CD14-positive monocyte (primary cell): ENCODE measurements around the gene GREM2. TPM values are rescaled to one million over a fixed set of nuclear protein-coding genes. Genes with fewer than 3 reads are reported as not detected.

Experiments
- DNase-seq, 3 donors: peaks; one replicate each; pipeline ENCODE4 v3.0.0-alpha.2; 2011 to 2022
- H2AFZ ChIP-seq: 2 replicates; pipeline ENCODE4 v1.6.0; 2012; ENCODE audit warnings: mild to moderate bottlenecking, low read depth, low read length, inconsistent platforms; ENCODE audit not compliant: insufficient read depth, poor library complexity, severe bottlenecking
- H3K27ac ChIP-seq, 2 donors: 1 replicate in 1 of 2; 2 replicates in 1 of 2; pipeline ENCODE4 v1.5.1; 2012 to 2013; ENCODE audit warnings: low read length in 2 of 2, control low read depth in 1 of 2, inconsistent platforms in 1 of 2, low read depth in 1 of 2, mild to moderate bottlenecking in 1 of 2
- H3K27me3 ChIP-seq, 2 donors: one replicate each; pipeline versions ENCODE4 v1.6.0 to v1.6.1; 2011 to 2013; ENCODE audit warnings: low read length in 2 of 2; ENCODE audit not compliant: control insufficient read depth in 2 of 2, insufficient read depth in 2 of 2
- H3K36me3 ChIP-seq, 2 donors: replicated peaks in 1 of 2; 1 replicate in 1 of 2; 2 replicates in 1 of 2; pipeline versions ENCODE4 v1.5.1 to v1.6.1; 2012 to 2013; ENCODE audit warnings: low read length in 2 of 2, control low read depth in 1 of 2, inconsistent platforms in 1 of 2, mild to moderate bottlenecking in 1 of 2; ENCODE audit not compliant: insufficient read depth in 2 of 2, control insufficient read depth in 1 of 2
- H3K4me1 ChIP-seq, 2 donors: 1 replicate in 1 of 2; 2 replicates in 1 of 2; pipeline versions ENCODE4 v1.5.1 to v1.6.1; 2012 to 2013; ENCODE audit warnings: low read length in 2 of 2, control low read depth in 1 of 2, inconsistent platforms in 1 of 2, mild to moderate bottlenecking in 1 of 2, moderate library complexity in 1 of 2; ENCODE audit not compliant: insufficient read depth in 2 of 2, control insufficient read depth in 1 of 2
- H3K4me2 ChIP-seq: replicated peaks from 2 replicates; pipeline ENCODE3; 2012; ENCODE audit warnings: low read length, moderate library complexity, mild to moderate bottlenecking; ENCODE audit not compliant: poor library complexity, severe bottlenecking; ENCODE audit errors: extremely low read depth
- H3K4me3 ChIP-seq, 3 experiments: fragments of 200-600 bp in 1 of 3; sonication (generic) in 1 of 3; replicated peaks in 1 of 3; 1 replicate in 2 of 3; 2 replicates in 1 of 3; pipeline ENCODE4 v1.5.1; 2011 to 2013; ENCODE audit warnings: low read length in 3 of 3, mild to moderate bottlenecking in 3 of 3, control low read depth in 2 of 3, low read depth in 2 of 3, inconsistent platforms in 1 of 3, moderate library complexity in 1 of 3
- H3K79me2 ChIP-seq: 2 replicates; pipeline ENCODE4 v1.6.0; 2012; ENCODE audit warnings: mild to moderate bottlenecking, control low read depth, inconsistent platforms, low read length, moderate library complexity; ENCODE audit not compliant: insufficient read depth
- H3K9ac ChIP-seq: 2 replicates; pipeline ENCODE4 v1.6.0; 2017; ENCODE audit warnings: low read length, mild to moderate bottlenecking; ENCODE audit not compliant: insufficient read depth, poor library complexity, severe bottlenecking
- H3K9me3 ChIP-seq, 2 donors: replicated peaks in 1 of 2; 1 replicate in 1 of 2; 2 replicates in 1 of 2; pipeline versions ENCODE4 v1.5.1 to v1.6.1; 2012 to 2013; ENCODE audit warnings: low read length in 2 of 2, control low read depth in 1 of 2; ENCODE audit not compliant: control insufficient read depth in 1 of 2, insufficient read depth in 1 of 2
- H4K20me1 ChIP-seq: 2 replicates; pipeline ENCODE4 v1.6.0; 2012; ENCODE audit warnings: mild to moderate bottlenecking, low read length, control low read depth, moderate library complexity; ENCODE audit not compliant: insufficient read depth
- H3K27ac Mint-ChIP-seq, 7 donors: one replicate each; pipeline ENCODE4 v1.8.0; 2020; ENCODE audit warnings: mild to moderate bottlenecking in 7 of 7, mixed read lengths in 7 of 7, moderate library complexity in 6 of 7, inconsistent platforms in 2 of 7
- H3K27me3 Mint-ChIP-seq, 3 donors: one replicate each; pipeline ENCODE4 v1.8.0; 2021 to 2022; ENCODE audit warnings: low read depth in 3 of 3, mild to moderate bottlenecking in 3 of 3, mixed read lengths in 3 of 3, moderate library complexity in 3 of 3, inconsistent platforms in 1 of 3
- H3K36me3 Mint-ChIP-seq, 2 donors: one replicate each; pipeline ENCODE4 v1.8.0; 2020; ENCODE audit warnings: mixed read lengths in 2 of 2, inconsistent platforms in 1 of 2, mild to moderate bottlenecking in 1 of 2
- H3K4me1 Mint-ChIP-seq: one replicate; pipeline ENCODE4 v1.8.0; 2020; ENCODE audit warnings: mild to moderate bottlenecking, mixed read lengths
- H3K4me3 Mint-ChIP-seq, 2 donors: one replicate each; pipeline ENCODE4 v1.8.0; 2020; ENCODE audit warnings: mild to moderate bottlenecking in 2 of 2, mixed read lengths in 2 of 2, moderate library complexity in 1 of 2
- H3K9me3 Mint-ChIP-seq, 7 donors: one replicate each; pipeline ENCODE4 v1.8.0; 2020 to 2022; ENCODE audit warnings: mixed read lengths in 7 of 7, mild to moderate bottlenecking in 6 of 7, moderate library complexity in 6 of 7, inconsistent platforms in 2 of 7
- WGBS: methylation state at CpG from one replicate; pipeline ENCODE4 v1.1.5; 2013; ENCODE audit warnings: missing lambda C conversion rate; ENCODE audit not compliant: insufficient coverage; 5-methylcytosine and 5-hydroxymethylcytosine counted together
- intact Hi-C, 2 donors: fragments of 100-400 bp; cut with micrococcal nuclease; formaldehyde crosslinking; loops; one replicate each; pipeline versions ENCODE4 v1.15.0 to v1.15.1; 2023
- polyA plus RNA-seq, 3 donors: library from polyadenylated mRNA; depleted of rRNA in 1 of 3; unstranded in 2 of 3; stranded (reverse) in 1 of 3; fragments of 300-500 nt in 2 of 3; fragments of >200 nt in 1 of 3; fragmentation: Illumina TruSeq in 2 of 3; gene quantifications; 1 replicate in 2 of 3; 2 replicates in 1 of 3; pipeline ENCODE4 v1.2.3, GENCODE V29; 2012 to 2021
- TF ChIP-seq, protein P1 (sequence below): fragments of 200-600 bp; IDR thresholded peaks from one replicate; pipeline ENCODE4 v1.8.0; 2022; ENCODE audit warnings: antibody characterized with exemption, mild to moderate bottlenecking

Gene GREM2
- polyA plus RNA-seq, 3 donors = not detected

DNA sequence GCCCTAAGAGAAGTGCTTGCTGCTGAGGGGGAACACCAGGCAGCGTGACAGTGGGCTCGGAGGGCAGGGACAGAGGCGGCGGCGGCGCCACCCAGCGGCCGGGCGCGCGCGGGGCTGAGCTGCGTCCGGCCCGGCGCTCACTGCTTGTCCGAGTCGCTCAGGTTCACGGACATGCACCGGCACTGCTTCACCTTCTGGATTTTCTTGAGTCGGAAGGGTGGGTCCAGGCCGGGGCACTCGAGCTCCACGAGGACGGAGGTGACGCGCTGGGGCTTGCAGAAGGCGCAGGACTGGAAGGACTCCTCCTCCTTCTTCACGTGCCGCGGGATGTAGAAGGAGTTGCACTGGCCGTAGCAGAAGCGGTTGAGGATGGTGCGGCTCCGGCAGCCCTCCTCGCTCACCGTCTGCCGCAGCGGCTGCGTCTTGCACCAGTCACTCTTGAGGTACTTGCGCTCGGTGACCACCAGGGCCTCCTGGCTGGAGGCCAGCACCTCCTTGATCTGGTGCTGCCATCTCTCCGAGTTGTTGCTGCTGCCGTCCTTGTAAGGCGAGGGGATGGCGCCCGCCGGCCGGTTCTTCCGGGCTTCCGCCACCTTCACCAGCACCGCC is 119.0 kb downstream of the GREM2 start:
- TF ChIP-seq, protein P1, sequence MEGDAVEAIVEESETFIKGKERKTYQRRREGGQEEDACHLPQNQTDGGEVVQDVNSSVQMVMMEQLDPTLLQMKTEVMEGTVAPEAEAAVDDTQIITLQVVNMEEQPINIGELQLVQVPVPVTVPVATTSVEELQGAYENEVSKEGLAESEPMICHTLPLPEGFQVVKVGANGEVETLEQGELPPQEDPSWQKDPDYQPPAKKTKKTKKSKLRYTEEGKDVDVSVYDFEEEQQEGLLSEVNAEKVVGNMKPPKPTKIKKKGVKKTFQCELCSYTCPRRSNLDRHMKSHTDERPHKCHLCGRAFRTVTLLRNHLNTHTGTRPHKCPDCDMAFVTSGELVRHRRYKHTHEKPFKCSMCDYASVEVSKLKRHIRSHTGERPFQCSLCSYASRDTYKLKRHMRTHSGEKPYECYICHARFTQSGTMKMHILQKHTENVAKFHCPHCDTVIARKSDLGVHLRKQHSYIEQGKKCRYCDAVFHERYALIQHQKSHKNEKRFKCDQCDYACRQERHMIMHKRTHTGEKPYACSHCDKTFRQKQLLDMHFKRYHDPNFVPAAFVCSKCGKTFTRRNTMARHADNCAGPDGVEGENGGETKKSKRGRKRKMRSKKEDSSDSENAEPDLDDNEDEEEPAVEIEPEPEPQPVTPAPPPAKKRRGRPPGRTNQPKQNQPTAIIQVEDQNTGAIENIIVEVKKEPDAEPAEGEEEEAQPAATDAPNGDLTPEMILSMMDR = no peak
- no peak overlapping the region for H3K9ac ChIP-seq
- H3K27ac ChIP-seq = no peak overlapping the region
- H3K9me3 ChIP-seq = peaks cover 0 to 16% of the 10 kb centered on the region in 2 donors
- Mint-ChIP-seq H3K36me3 (no peaks in the 10 kb centered on the region), H3K9me3 (peaks cover 0 to 27% (median 13%) of the 10 kb centered on the region in 7 donors), H3K27me3 (peaks cover 6 to 12% (median 7%) of the 10 kb centered on the region in 3 donors), H3K27ac (no peak overlapping the region), H3K4me1 (no peaks in the 10 kb centered on the region), H3K4me3 (no peak overlapping the region)
- H3K27me3 ChIP-seq = no peaks in the 10 kb centered on the region
- H3K36me3 ChIP-seq = no peaks in the 10 kb centered on the region
- no peak overlapping the region for H2AFZ ChIP-seq
- H3K4me2 ChIP-seq = no peak overlapping the region
- intact Hi-C loops = no loop called here
- DNase-seq = no peak
- no peak overlapping the region for H3K4me3 ChIP-seq
- H4K20me1 ChIP-seq = no peaks in the 10 kb centered on the region
- no peaks in the 10 kb centered on the region for H3K4me1 ChIP-seq
- no peaks in the 10 kb centered on the region for H3K79me2 ChIP-seq
- 62% methylated on average over 52 of the region's 52 CpGs for WGBS

DNA sequence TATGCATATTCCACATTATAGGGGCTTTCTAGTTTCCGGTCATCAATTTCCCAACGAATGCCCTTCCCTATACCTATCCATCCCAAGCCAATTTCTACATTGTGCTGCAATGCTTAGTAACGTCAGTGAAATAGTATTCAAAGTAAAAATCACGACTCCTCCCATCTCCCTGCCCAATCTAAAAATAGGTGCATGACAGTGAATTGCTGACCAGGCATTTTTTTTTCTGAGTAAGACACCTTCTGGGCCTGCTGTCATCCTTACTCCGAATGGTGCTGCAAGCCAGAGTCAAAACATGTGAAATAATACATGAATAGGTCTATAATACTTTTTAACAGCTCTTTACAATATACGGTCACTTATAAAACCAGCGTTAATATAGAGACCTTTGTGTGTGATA is 120.2 kb downstream of the GREM2 start:
- intact Hi-C loops = no loop called here
- H3K4me2 ChIP-seq = no peak overlapping the region
- H3K36me3 Mint-ChIP-seq = no peaks in the 10 kb centered on the region
- no peak overlapping the region for H3K4me3 Mint-ChIP-seq
- no peaks in the 10 kb centered on the region for H4K20me1 ChIP-seq
- no peaks in the 10 kb centered on the region for H3K36me3 ChIP-seq
- no peak for DNase-seq
- no peaks in the 10 kb centered on the region for H3K4me1 ChIP-seq
- peaks cover 2 to 29% (median 12%) of the 10 kb centered on the region in 7 donors for H3K9me3 Mint-ChIP-seq
- no peak overlapping the region for H3K4me3 ChIP-seq
- no peaks in the 10 kb centered on the region for H3K79me2 ChIP-seq
- H3K4me1 Mint-ChIP-seq = no peaks in the 10 kb centered on the region
- TF ChIP-seq, protein P1 = no peak
- no peaks in the 10 kb centered on the region for H3K27me3 ChIP-seq
- H3K27ac Mint-ChIP-seq = no peak overlapping the region
- no peak overlapping the region for H3K9ac ChIP-seq
- peaks cover 6 to 13% (median 7%) of the 10 kb centered on the region in 3 donors for H3K27me3 Mint-ChIP-seq
- WGBS = no CpG with 5 or more reads among the region's 7 CpGs
- no peak overlapping the region for H3K27ac ChIP-seq
- H3K9me3 ChIP-seq = peaks cover 0 to 16% of the 10 kb centered on the region in 2 donors
- no peak overlapping the region for H2AFZ ChIP-seq
